Esophagus squamous epithelium (tissue), 4 donors: ENCODE measurements around the gene C1orf167.

Source experiments
- POLR2A ChIP-seq, 4 donors: fragments of 450-650 bp; IDR thresholded peaks; one replicate each; pipeline ENCODE4 v1.6.1; 2017; ENCODE audit warnings: antibody characterized with exemption in 4 of 4, mild to moderate bottlenecking in 4 of 4, moderate library complexity in 3 of 4
- TF ChIP-seq, protein P1 (sequence below), 6 experiments: fragments of 450-650 bp in 4 of 6; fragments of 200-600 bp in 2 of 6; sonication (generic) in 2 of 6; IDR thresholded peaks; one replicate each; pipeline ENCODE4 v1.5.1; 2016 to 2019; ENCODE audit warnings: antibody characterized with exemption in 6 of 6, mild to moderate bottlenecking in 4 of 6, moderate library complexity in 4 of 6

DNA sequence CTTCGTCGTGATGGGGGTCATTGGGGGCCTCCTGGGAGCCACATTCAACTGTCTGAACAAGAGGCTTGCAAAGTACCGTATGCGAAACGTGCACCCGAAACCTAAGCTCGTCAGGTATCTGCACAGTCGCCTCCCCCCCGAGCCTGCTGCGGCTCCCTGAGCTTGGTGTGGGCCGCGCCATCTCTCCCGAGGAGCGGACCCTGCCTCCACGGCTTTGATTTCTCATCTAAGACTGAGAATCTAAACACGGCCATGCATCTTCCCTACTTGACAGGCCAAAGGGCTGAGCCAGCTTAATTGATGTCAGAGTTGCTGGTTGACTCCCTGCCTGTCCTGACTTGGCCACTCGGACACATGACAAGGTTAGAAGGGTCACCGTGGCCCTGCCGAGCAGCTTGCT, 66.5 kb downstream of the C1orf167 start:
- TF ChIP-seq, protein P1, sequence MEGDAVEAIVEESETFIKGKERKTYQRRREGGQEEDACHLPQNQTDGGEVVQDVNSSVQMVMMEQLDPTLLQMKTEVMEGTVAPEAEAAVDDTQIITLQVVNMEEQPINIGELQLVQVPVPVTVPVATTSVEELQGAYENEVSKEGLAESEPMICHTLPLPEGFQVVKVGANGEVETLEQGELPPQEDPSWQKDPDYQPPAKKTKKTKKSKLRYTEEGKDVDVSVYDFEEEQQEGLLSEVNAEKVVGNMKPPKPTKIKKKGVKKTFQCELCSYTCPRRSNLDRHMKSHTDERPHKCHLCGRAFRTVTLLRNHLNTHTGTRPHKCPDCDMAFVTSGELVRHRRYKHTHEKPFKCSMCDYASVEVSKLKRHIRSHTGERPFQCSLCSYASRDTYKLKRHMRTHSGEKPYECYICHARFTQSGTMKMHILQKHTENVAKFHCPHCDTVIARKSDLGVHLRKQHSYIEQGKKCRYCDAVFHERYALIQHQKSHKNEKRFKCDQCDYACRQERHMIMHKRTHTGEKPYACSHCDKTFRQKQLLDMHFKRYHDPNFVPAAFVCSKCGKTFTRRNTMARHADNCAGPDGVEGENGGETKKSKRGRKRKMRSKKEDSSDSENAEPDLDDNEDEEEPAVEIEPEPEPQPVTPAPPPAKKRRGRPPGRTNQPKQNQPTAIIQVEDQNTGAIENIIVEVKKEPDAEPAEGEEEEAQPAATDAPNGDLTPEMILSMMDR (IDR thresholded peaks at IDR 0.05): no peak
- TF ChIP-seq POLR2A (IDR thresholded peaks at IDR 0.05): no peak
